Esophagus squamous epithelium (tissue), 5 donors: ENCODE results near the gene B3GAT1. TPM values are rescaled to one million over a fixed set of nuclear protein-coding genes. Genes with fewer than 3 reads are reported as not detected.

Experiments used
- DNase-seq: peaks from one replicate; lab custom pipeline; 2025; lab: John Stamatoyannopoulos, UW
- H3K27ac ChIP-seq, 4 donors: fragments of 200-600 bp; sonication (generic); one replicate each; pipeline ENCODE4 v1.5.1; 2016 to 2019; ENCODE audit warnings: mild to moderate bottlenecking in 1 of 4
- H3K27me3 ChIP-seq, 4 donors: fragments of 200-600 bp; sonication (generic); 1 replicate in 3 of 4; 2 replicates in 1 of 4; pipeline versions ENCODE4 v1.5.1 to v1.6.0; 2017 to 2021; ENCODE audit warnings: antibody characterized with exemption in 1 of 4
- H3K36me3 ChIP-seq, 3 donors: fragments of 200-600 bp; sonication (generic); one replicate each; pipeline ENCODE4 v1.5.1; 2016 to 2019
- H3K4me1 ChIP-seq, 3 donors: fragments of 200-600 bp; sonication (generic); one replicate each; pipeline ENCODE4 v1.5.1; 2017 to 2019
- H3K4me3 ChIP-seq, 4 donors: fragments of 200-600 bp; sonication (generic); 1 replicate in 3 of 4; 2 replicates in 1 of 4; pipeline ENCODE4 v1.5.1; 2016 to 2019; ENCODE audit warnings: mild to moderate bottlenecking in 2 of 4, moderate library complexity in 1 of 4
- H3K9me3 ChIP-seq, 3 donors: fragments of 200-600 bp; sonication (generic); one replicate each; pipeline ENCODE4 v1.5.1; 2016 to 2019
- POLR2A ChIP-seq, 4 donors: fragments of 450-650 bp; IDR thresholded peaks; one replicate each; pipeline ENCODE4 v1.6.1; 2017; ENCODE audit warnings: antibody characterized with exemption in 4 of 4, mild to moderate bottlenecking in 4 of 4, moderate library complexity in 3 of 4
- WGBS, 2 donors: methylation state at CpG; one replicate each; pipeline ENCODE4 v1.1.5; 2018; 5-methylcytosine and 5-hydroxymethylcytosine counted together
- intact Hi-C: fragments of 100-400 bp; cut with DNase I; formaldehyde crosslinking; loops from one replicate; pipeline ENCODE4 v1.15.0; 2022
- total RNA-seq, 4 donors: library from RNA; depleted of rRNA; stranded (reverse); fragments of >200 nt; gene quantifications; one replicate each; pipeline ENCODE4 v1.1.0, GENCODE V29; 2016
- TF ChIP-seq, protein P1 (sequence below), 6 experiments: fragments of 450-650 bp in 4 of 6; fragments of 200-600 bp in 2 of 6; sonication (generic) in 2 of 6; IDR thresholded peaks; one replicate each; pipeline ENCODE4 v1.5.1; 2016 to 2019; ENCODE audit warnings: antibody characterized with exemption in 6 of 6, mild to moderate bottlenecking in 4 of 6, moderate library complexity in 4 of 6
- donor health status: DM: yes; HTN: yes; CAD: no.

The B3GAT1 gene, protein sequence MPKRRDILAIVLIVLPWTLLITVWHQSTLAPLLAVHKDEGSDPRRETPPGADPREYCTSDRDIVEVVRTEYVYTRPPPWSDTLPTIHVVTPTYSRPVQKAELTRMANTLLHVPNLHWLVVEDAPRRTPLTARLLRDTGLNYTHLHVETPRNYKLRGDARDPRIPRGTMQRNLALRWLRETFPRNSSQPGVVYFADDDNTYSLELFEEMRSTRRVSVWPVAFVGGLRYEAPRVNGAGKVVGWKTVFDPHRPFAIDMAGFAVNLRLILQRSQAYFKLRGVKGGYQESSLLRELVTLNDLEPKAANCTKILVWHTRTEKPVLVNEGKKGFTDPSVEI
- under 1 TPM in 3 of 4 donors, not detected in 1; 0.09 to 0.94 (median 0.38) TPM for total RNA-seq

DNA sequence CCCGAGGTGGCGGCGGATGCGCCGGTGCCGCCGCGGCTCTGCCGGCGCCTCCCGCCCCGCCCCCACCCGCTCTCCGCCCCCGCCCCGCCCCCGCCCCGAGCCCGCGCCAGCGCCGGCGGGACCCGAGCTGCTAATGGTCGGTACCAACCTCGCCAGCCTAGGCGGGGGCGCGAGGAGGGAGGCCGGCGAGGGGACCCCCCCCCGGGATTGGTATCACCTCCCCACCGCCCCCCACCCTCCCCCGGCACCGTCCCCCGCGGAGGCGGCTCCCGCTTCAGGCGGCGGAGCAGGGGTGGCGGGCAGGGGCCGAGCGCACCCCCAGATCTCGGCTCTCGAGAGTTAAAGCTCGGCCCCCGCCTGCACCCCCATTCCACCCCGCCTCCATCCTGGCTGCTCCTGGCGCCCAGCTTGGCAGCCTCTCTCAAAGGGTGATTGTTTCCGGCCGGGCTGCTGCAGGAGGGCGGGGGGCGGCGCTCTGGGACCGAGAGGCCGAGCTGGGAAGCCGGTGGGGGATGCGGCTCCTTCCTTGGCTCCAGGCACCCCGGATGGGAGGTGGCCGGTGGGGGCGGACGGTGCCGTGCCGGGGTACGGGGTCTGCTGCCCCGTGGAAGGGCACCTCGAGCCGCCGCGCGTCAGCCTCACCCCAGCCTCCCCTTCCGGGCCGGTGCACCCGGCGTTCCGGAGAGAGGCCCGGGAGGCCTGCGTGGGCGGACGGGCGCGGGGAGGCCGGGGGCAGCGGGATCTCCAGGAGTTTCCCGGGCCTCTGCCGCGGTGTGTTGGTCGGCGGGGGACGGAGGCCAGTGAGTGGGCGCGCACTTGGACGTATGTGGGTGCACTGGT lies at the start of gene B3GAT1:
Gene B3GAT1, minus strand, starts transcription at position 40 of the 840 bp plus-strand sequence. CDS start 24,583 bp downstream, outside the sequence.
- H3K36me3 ChIP-seq, result no peaks in the 10 kb centered on the region
- H3K27ac ChIP-seq, result no peak within 1 kb of the TSS
- peaks cover 0 to 94% (median 20%) of the 10 kb centered on the region in 4 donors for H3K27me3 ChIP-seq
- peak within 1 kb of the TSS; percentile 19 to 65 (median 40) for H3K4me3 ChIP-seq
- H3K9me3 ChIP-seq, result no peaks in the 10 kb centered on the region
- no peak for TF ChIP-seq POLR2A (IDR thresholded peaks at IDR 0.05)
- TF ChIP-seq, protein P1, sequence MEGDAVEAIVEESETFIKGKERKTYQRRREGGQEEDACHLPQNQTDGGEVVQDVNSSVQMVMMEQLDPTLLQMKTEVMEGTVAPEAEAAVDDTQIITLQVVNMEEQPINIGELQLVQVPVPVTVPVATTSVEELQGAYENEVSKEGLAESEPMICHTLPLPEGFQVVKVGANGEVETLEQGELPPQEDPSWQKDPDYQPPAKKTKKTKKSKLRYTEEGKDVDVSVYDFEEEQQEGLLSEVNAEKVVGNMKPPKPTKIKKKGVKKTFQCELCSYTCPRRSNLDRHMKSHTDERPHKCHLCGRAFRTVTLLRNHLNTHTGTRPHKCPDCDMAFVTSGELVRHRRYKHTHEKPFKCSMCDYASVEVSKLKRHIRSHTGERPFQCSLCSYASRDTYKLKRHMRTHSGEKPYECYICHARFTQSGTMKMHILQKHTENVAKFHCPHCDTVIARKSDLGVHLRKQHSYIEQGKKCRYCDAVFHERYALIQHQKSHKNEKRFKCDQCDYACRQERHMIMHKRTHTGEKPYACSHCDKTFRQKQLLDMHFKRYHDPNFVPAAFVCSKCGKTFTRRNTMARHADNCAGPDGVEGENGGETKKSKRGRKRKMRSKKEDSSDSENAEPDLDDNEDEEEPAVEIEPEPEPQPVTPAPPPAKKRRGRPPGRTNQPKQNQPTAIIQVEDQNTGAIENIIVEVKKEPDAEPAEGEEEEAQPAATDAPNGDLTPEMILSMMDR (IDR thresholded peaks at IDR 0.05), result no peak
- 0% methylated on average over 1 of the region's 94 CpGs; no CpG with 5 or more reads in 1 of the 2 donors for WGBS, 2 donors
- H3K4me1 ChIP-seq, result peaks cover 11 to 18% (median 14%) of the 10 kb centered on the region in 3 donors
- intact Hi-C loops, result no loop called here
- DNase-seq, result no peak

DNA sequence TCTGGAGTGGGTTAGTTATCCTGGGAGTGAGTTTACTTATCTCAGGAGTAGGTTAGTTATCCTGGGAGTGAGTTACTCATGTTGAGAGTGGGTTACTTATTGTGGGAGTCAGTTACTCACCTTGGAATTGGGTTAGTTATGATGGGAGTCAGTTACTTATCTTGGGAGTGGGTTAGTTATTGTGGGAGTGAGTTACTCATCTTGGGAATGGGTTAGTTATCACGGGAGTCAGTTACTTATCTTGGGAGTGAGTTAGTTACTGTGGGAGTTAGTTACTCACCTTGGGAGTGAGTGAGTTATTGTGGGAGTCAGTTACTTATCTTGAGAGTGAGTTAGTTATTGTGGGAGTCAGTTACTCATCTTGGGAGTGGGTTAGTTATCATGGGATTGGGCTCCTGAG lies 49.6 kb upstream of the B3GAT1 start:
- TF ChIP-seq, protein P1 (IDR thresholded peaks at IDR 0.05), result no peak
- TF ChIP-seq POLR2A (IDR thresholded peaks at IDR 0.05), result no peak
- Histone ChIP-seq H3K4me1 (no peaks in the 10 kb centered on the region), H3K4me3 (no peak overlapping the region), H3K9me3 (peaks cover 0 to 15% (median 15%) of the 10 kb centered on the region in 3 donors), H3K27me3 (peaks cover 0 to 37% (median 0%) of the 10 kb centered on the region in 4 donors), H3K36me3 (no peaks in the 10 kb centered on the region), H3K27ac (no peak overlapping the region)
- intact Hi-C loops, result no loop called here
- no peak for DNase-seq
- 40 to 60% methylated on average over 1 of the region's 1 CpG for WGBS, 2 donors

DNA sequence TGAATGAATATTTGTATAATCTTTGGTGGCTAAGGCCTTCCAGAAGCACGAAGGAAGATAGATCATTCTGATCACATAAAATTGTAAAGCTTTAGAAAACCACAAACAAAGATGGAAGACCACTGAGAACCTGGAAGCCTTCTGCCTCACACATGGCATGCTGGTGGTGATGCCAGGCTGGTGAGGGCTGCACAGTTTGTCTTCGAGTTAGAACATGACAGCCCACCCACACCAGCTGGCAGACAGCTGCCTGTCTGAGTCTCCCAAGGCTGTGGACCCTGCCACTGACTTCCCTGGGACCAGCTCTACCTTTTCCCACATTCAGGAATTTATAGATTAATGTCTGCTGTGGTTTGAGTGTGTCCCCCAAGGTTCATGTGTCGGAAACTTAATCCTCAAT lies 48.8 kb upstream of the B3GAT1 start:
- Histone ChIP-seq H3K9me3 (peaks cover 0 to 23% (median 17%) of the 10 kb centered on the region in 3 donors), H3K27ac (no peak overlapping the region), H3K27me3 (peaks cover 0 to 29% (median 0%) of the 10 kb centered on the region in 4 donors), H3K4me1 (no peaks in the 10 kb centered on the region), H3K4me3 (no peak overlapping the region), H3K36me3 (no peaks in the 10 kb centered on the region)
- no peak for DNase-seq
- intact Hi-C loops, result no loop called here
- TF ChIP-seq POLR2A (IDR thresholded peaks at IDR 0.05), result no peak
- TF ChIP-seq, protein P1 (IDR thresholded peaks at IDR 0.05), result no peak
- 59 to 63% methylated on average over 3 of the region's 3 CpGs for WGBS, 2 donors

DNA sequence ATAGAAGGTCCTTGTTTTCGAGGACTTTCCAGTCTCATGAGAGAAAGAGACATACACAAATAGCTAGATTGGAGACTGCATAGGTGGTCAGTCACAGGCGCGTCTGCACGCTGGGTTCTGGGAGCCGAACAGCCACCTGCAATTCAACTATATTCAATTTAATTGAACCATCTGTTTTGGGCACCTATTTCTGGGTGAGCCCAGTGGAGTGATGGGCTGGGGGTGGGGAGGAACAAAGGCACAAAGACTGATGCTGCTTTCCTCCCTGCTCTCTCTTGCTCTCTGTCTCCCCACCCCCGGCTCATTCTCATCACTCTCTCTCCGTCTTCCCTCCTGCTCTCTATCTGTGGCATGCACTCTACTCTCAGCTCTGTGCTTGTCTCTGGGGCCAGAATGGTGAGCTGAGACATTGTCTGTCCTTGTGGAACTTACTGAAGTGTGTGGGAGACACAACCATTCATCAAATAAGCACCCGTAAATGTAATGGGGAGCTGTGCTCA lies 48.1 kb upstream of the B3GAT1 start:
- H3K36me3 ChIP-seq, result no peaks in the 10 kb centered on the region
- intact Hi-C loops, result no loop called here
- peaks cover 0 to 23% (median 17%) of the 10 kb centered on the region in 3 donors for H3K9me3 ChIP-seq
- TF ChIP-seq, protein P1 (IDR thresholded peaks at IDR 0.05), result no peak
- TF ChIP-seq POLR2A (IDR thresholded peaks at IDR 0.05), result no peak
- peaks cover 0 to 22% (median 0%) of the 10 kb centered on the region in 4 donors for H3K27me3 ChIP-seq
- WGBS, 2 donors, result 64 to 65% methylated on average over 6 to 8 of the region's 8 CpGs
- H3K4me3 ChIP-seq, result no peak overlapping the region
- no peak overlapping the region for H3K27ac ChIP-seq
- H3K4me1 ChIP-seq, result no peaks in the 10 kb centered on the region
- DNase-seq, result no peak
